ENCODE results near the gene ZNF318.

- TF ChIP-seq CTCF (IDR thresholded peaks at IDR 0.05): no peak
- no peak for TF ChIP-seq EP300 (IDR thresholded peaks at IDR 0.05)
These were observed 43.1 kb upstream of the ZNF318 start for GRCh38 chr6:43412541-43412940.

All from esophagus muscularis mucosa (tissue), 3 donors.